Uterus (tissue), 2 donors: ENCODE data around the gene TPCN1.

Experiments
- POLR2A ChIP-seq, 2 donors: fragments of 450-650 bp; IDR thresholded peaks; one replicate each; pipeline ENCODE4 v1.6.1; 2016; ENCODE audit warnings: antibody characterized with exemption in 2 of 2, mild to moderate bottlenecking in 1 of 2, moderate library complexity in 1 of 2
- TF ChIP-seq, protein P1 (sequence below), 4 experiments: fragments of 200-600 bp in 2 of 4; fragments of 450-650 bp in 2 of 4; sonication (generic) in 2 of 4; IDR thresholded peaks; one replicate each; pipeline ENCODE4 v1.5.1; 2016 to 2019; ENCODE audit warnings: antibody characterized with exemption in 4 of 4, mild to moderate bottlenecking in 2 of 4, moderate library complexity in 1 of 4

DNA sequence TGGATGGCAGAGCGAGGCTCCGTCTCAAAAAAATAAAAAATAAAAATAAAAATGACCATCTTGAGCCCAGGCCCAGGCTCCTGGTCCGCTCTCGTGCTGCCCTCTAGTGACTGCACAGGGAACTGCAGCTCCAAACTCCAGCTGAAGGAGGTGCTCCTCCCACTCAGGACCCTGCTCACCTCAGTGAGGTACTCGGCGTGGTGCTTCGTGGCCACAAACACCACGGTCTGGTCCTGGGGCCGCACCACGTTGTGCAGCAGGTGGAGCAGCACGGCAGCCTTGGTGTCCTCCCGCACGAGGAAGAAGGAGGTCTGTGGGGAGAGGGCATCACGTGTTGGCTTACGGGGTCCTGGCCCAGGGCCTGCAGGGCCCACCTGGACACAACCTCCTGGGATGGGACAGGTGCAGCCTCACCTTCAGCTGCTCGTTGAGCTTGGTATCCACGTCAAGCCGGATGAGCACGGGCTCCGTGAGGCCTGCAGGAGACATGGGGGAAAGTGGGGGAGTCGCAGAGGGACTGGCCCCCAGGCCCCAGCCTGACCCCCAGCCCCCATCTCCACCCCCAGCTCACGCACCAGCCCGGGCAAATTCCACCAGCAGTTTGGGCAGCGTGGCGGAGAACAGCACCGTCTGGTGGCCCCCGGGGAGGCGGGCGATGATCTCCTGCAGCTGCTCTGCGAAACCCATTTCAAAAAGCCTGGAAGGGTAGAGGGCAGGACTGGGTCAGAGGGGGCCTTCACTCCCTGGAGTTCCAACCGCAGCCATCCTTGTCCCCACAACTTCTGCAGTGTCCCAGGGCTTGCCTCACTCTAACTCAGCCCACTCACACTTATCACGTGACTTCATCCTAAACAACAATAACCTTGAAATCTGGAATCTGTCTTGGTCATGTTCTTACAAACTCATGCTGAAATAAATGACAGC is 46.5 kb upstream of the TPCN1 start:
- TF ChIP-seq, protein P1, sequence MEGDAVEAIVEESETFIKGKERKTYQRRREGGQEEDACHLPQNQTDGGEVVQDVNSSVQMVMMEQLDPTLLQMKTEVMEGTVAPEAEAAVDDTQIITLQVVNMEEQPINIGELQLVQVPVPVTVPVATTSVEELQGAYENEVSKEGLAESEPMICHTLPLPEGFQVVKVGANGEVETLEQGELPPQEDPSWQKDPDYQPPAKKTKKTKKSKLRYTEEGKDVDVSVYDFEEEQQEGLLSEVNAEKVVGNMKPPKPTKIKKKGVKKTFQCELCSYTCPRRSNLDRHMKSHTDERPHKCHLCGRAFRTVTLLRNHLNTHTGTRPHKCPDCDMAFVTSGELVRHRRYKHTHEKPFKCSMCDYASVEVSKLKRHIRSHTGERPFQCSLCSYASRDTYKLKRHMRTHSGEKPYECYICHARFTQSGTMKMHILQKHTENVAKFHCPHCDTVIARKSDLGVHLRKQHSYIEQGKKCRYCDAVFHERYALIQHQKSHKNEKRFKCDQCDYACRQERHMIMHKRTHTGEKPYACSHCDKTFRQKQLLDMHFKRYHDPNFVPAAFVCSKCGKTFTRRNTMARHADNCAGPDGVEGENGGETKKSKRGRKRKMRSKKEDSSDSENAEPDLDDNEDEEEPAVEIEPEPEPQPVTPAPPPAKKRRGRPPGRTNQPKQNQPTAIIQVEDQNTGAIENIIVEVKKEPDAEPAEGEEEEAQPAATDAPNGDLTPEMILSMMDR (IDR thresholded peaks at IDR 0.05) = peak; percentile 74 to 96 (median 83)
- TF ChIP-seq POLR2A (IDR thresholded peaks at IDR 0.05) = no peak
